ENCODE results near the gene RBM4. TPM values are rescaled to one million over a fixed set of nuclear protein-coding genes. Genes with fewer than 3 reads are reported as not detected.

RBM4 gene
- total and polyA plus RNA-seq, 2 of the 13 experiments (the other 11 are each of a cell fraction or from before 2014, with no cell fraction given): 126 to 136 TPM

DNA sequence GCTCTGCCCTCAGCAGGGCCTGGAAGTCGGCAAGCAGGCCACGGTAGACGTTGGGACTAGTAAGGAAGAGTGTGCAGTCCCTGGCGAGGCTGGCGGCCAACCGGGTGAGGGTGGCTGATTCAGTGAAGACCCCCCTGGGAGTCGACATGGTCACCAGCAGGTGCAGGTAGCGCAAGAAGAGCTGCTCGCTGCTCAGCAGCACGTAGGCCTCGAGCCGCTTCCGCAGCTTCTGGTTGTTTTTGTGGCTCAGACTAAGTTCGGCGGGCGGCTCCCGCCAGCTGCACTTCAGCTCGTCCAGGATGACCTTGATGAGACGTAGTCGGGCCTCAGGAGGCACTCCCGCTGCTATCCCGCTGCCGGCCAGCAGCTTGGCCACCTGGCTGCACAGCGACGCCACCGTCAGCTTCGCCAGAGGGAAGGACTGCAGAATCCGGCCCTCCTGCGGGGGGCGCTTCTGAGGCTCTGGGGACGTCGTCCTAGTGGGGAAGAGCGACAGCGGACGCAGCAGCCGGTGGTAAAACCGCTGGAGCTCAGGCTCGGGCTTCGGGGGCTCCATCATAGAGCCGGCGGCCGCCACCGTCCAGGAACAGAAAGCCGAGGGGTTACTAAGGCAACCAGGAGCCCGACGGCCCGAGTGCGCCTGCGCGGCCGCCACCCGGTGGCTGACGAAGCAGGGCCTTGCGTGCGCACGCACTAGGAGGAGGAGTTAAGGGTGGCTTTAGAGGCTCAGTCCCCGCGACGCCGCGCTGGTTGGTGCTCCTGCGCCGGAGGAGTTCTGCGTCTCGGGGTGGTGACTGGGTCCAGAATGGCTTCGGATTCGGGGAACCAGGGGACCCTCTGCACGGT lies 45.8 kb upstream of the RBM4 start, which contains the start of the genes CCDC87 and CCS (continued):
- no peak for TF ChIP-seq FIP1L1 (IDR thresholded peaks at IDR 0.05; ENCODE audit: borderline replicate concordance, insufficient read depth, low read depth, low read length)
- TF ChIP-seq KDM6A (CRISPR knock-in tag; IDR thresholded peaks at IDR 0.05; ENCODE audit: low read depth): 0 out of 2 replicates have a peak, but pooled peaks have one; percentile 19
- TF ChIP-seq ZNF263 (CRISPR knock-in tag; IDR thresholded peaks at IDR 0.05): peak; percentile 92
- peak; percentile 17; the same call in 1 of the 2 replicates for TF ChIP-seq PRDM15 (CRISPR knock-in tag; IDR thresholded peaks at IDR 0.05)
- TF ChIP-seq ARNTL (CRISPR knock-in tag; IDR thresholded peaks at IDR 0.05): peak; percentile 63
- TF ChIP-seq ERF (CRISPR knock-in tag; IDR thresholded peaks at IDR 0.05): no peak
- TF ChIP-seq ZNF577 (CRISPR knock-in tag; IDR thresholded peaks at IDR 0.05; ENCODE audit: borderline replicate concordance, low read depth): no peak
- TF ChIP-seq TMF1 (CRISPR knock-in tag; IDR thresholded peaks at IDR 0.05; ENCODE audit: low read depth): peak; percentile 43; the same call in 1 of the 2 replicates
- peak; percentile 82; the same call in 1 of the 2 replicates for TF ChIP-seq ZNF580 (CRISPR knock-in tag; IDR thresholded peaks at IDR 0.05; ENCODE audit: borderline replicate concordance, low read depth)
- TF ChIP-seq KDM3A (CRISPR knock-in tag; IDR thresholded peaks at IDR 0.05; ENCODE audit: low read depth): peak; percentile 45; the same call in 1 of the 2 replicates
- TF ChIP-seq, protein P1, sequence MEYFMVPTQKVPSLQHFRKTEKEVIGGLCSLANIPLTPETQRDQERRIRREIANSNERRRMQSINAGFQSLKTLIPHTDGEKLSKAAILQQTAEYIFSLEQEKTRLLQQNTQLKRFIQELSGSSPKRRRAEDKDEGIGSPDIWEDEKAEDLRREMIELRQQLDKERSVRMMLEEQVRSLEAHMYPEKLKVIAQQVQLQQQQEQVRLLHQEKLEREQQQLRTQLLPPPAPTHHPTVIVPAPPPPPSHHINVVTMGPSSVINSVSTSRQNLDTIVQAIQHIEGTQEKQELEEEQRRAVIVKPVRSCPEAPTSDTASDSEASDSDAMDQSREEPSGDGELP (IDR thresholded peaks at IDR 0.05; ENCODE audit: borderline replicate concordance, low read depth): peak; percentile 85; the same call in 1 of the 2 replicates
- TF ChIP-seq CAMTA2 (CRISPR knock-in tag; IDR thresholded peaks at IDR 0.05; ENCODE audit: borderline replicate concordance): 0 out of 2 replicates have a peak, but pooled peaks have one; percentile 15
- TF ChIP-seq ZNF18 (CRISPR knock-in tag; IDR thresholded peaks at IDR 0.05; ENCODE audit: insufficient replicate concordance): peak; percentile 9
- peak; percentile 52; the same call in 1 of the 2 replicates for TF ChIP-seq STAG1 (CRISPR knock-in tag; IDR thresholded peaks at IDR 0.05)
- TF ChIP-seq ZMYM2 (CRISPR knock-in tag; IDR thresholded peaks at IDR 0.05): peak; percentile 89
- TF ChIP-seq CBX5 (CRISPR knock-in tag; IDR thresholded peaks at IDR 0.05; ENCODE audit: borderline replicate concordance): peak; percentile 41; the same call in 1 of the 2 replicates
- TF ChIP-seq ZNF124 (CRISPR knock-in tag; IDR thresholded peaks at IDR 0.05): peak; percentile 70; the same call in 1 of the 2 replicates
- TF ChIP-seq PHF21A (CRISPR knock-in tag; IDR thresholded peaks at IDR 0.05): peak; percentile 40; the same call in 1 of the 2 replicates
- peak; percentile 56; the same call in 1 of the 2 replicates for TF ChIP-seq DNMT3B (CRISPR knock-in tag; conservative IDR thresholded peaks at IDR 0.05)
- peak; percentile 97 for TF ChIP-seq ZNF230 (CRISPR knock-in tag; IDR thresholded peaks at IDR 0.05)
- no peak for TF ChIP-seq SYNCRIP (IDR thresholded peaks at IDR 0.05; ENCODE audit: insufficient read depth, low read depth, low read length)
- no peak for TF ChIP-seq CC2D1A (CRISPR knock-in tag; IDR thresholded peaks at IDR 0.05)
- TF ChIP-seq ZNF766 (CRISPR knock-in tag; IDR thresholded peaks at IDR 0.05; ENCODE audit: borderline replicate concordance): peak; percentile 66; the same call in 1 of the 2 replicates

All from HepG2 (cell line).